DND-41 (cell line): ENCODE data around the gene DMRTC1B.
"Not testable (repeated sequence)": the region's sequence is repeated elsewhere in the genome, so short reads cannot be mapped to it uniquely, and the experiment has no call there.

ENCODE experiments used
- ATAC-seq: fragments of 200-7000 bp; cut with Tn5 transposase; 3 replicates; pipeline ENCODE4 v1.9.1; 2021; ENCODE audit warnings: low read depth; ENCODE audit not compliant: insufficient read depth
- DNase-seq: peaks from one replicate; pipeline ENCODE4 v3.0.0-alpha.2; 2020
- H2AFZ ChIP-seq: 2 replicates; pipeline ENCODE4 v1.6.0; 2012; ENCODE audit warnings: low read depth, low read length
- H3K27ac ChIP-seq: 2 replicates; pipeline ENCODE4 v1.5.1; 2012; ENCODE audit warnings: low read length, inconsistent platforms
- H3K27me3 ChIP-seq: fragments of 200-600 bp; sonication (generic); 2 replicates; pipeline ENCODE4 v1.6.0; 2012; ENCODE audit warnings: low read length, mild to moderate bottlenecking, inconsistent platforms; ENCODE audit not compliant: insufficient read depth, poor library complexity
- H3K36me3 ChIP-seq: 2 replicates; pipeline ENCODE4 v1.5.1; 2012; ENCODE audit warnings: low read length, inconsistent platforms; ENCODE audit not compliant: insufficient read depth
- H3K4me1 ChIP-seq: 2 replicates; pipeline ENCODE4 v1.5.1; 2012; ENCODE audit warnings: mild to moderate bottlenecking, low read length; ENCODE audit not compliant: insufficient read depth
- H3K4me2 ChIP-seq: 2 replicates; pipeline ENCODE4 v1.6.0; 2012; ENCODE audit warnings: mild to moderate bottlenecking, moderate library complexity, low read length, inconsistent platforms; ENCODE audit not compliant: insufficient read depth
- H3K4me3 ChIP-seq, 2 experiments: fragments of 200-600 bp in 1 of 2; shearing (Covaris generic) in 1 of 2; 2 replicates each; pipeline ENCODE4 v1.5.1; 2012 to 2016; ENCODE audit warnings: inconsistent platforms in 2 of 2, low read length in 2 of 2, mild to moderate bottlenecking in 2 of 2, low read depth in 1 of 2, moderate library complexity in 1 of 2
- H3K79me2 ChIP-seq: 2 replicates; pipeline ENCODE4 v1.6.0; 2012; ENCODE audit warnings: low read length, inconsistent platforms; ENCODE audit not compliant: insufficient read depth
- H3K9ac ChIP-seq: 2 replicates; pipeline ENCODE4 v1.6.0; 2012; ENCODE audit warnings: low read depth, mild to moderate bottlenecking, inconsistent platforms, low read length, moderate library complexity
- H3K9me3 ChIP-seq: 2 replicates; pipeline ENCODE4 v1.5.1; 2012; ENCODE audit warnings: low read length, moderate library complexity, mild to moderate bottlenecking, inconsistent platforms; ENCODE audit not compliant: insufficient read depth, severe bottlenecking
- H4K20me1 ChIP-seq: 2 replicates; pipeline ENCODE4 v1.6.0; 2012; ENCODE audit warnings: low read length; ENCODE audit not compliant: insufficient read depth

The DMRTC1B gene

DNA sequence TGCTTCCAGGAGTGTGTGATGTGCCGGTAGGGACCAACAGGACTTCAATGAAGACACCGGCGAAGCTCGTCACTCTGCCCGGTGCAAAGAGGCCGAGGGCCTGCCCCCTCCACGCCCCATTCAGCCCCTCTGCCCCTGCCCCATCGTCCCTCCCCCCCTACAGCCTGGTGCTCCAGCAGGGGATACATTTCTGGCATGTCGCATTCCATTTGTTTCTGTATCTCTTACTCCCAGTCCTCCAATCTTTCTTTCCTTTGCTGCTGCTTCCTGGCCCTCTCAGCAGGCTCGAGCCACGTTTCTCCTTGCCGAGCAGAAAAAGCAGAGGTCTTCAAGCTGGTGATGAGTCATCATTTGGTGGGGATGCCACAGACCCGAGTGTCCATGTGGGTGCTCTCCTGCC is 31.4 kb downstream of the DMRTC1B start, which contains the start of gene FAM236D:
FAM236D (minus strand) TSS at position 101 of the 400 bp plus-strand sequence; CDS start at position 1, 100 bp downstream.
- not testable (repeated sequence) for H3K4me3 ChIP-seq, H3K79me2 ChIP-seq, H3K27ac ChIP-seq, H3K9ac ChIP-seq, H4K20me1 ChIP-seq, H2AFZ ChIP-seq, DNase-seq, ATAC-seq, H3K4me2 ChIP-seq, H3K4me1 ChIP-seq, H3K9me3 ChIP-seq, H3K27me3 ChIP-seq, H3K36me3 ChIP-seq

DNA sequence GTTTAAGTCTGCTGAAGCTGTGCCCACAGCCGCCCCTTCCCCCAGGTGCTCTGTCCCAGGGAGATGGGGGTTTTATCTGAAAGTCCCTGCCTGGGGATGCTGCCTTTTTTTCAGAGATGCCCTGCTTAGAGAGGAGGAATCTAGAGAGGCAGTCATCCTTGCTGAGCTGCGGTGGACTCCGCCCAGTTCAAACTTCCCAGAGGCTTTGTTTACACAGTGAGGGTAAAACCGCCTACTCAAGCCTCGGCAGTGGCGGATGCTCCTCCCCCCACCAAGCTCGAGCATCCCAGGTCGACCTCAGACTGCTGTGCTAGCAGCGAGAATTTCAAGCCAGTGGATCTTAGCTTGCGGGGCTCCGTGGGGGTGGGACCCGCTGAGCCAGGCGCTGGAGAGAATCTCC is 54.0 kb downstream of the DMRTC1B start:
- DNase-seq, H3K9ac ChIP-seq, H3K27ac ChIP-seq, H3K4me2 ChIP-seq, H2AFZ ChIP-seq, ATAC-seq, H4K20me1 ChIP-seq, H3K79me2 ChIP-seq, H3K9me3 ChIP-seq, H3K36me3 ChIP-seq, H3K4me1 ChIP-seq, H3K27me3 ChIP-seq, H3K4me3 ChIP-seq: not testable (repeated sequence)

DNA sequence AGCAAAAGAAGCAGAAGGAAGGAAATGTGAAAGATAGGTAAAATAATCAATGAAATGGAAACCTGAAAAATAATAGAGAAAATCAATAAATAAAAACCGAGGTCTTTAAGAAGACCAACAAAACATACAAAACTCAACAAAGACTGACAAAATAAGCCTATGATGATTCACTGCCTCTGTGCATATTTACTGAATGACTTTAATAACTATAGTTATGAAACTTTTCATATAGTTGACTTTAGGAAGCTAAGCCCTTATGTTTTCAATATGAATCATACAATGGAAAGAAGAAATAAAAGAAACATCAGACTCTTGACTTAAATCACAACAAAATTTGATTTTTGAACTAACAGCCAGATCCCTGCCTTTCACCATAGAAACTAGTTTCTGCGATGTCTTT is 60.8 kb downstream of the DMRTC1B start:
- H3K79me2 ChIP-seq, H3K36me3 ChIP-seq, H3K27me3 ChIP-seq, H4K20me1 ChIP-seq, H3K9me3 ChIP-seq, DNase-seq, H3K4me2 ChIP-seq, H3K4me3 ChIP-seq, H3K4me1 ChIP-seq, H3K9ac ChIP-seq, H2AFZ ChIP-seq, H3K27ac ChIP-seq, ATAC-seq: not testable (repeated sequence)

DNA sequence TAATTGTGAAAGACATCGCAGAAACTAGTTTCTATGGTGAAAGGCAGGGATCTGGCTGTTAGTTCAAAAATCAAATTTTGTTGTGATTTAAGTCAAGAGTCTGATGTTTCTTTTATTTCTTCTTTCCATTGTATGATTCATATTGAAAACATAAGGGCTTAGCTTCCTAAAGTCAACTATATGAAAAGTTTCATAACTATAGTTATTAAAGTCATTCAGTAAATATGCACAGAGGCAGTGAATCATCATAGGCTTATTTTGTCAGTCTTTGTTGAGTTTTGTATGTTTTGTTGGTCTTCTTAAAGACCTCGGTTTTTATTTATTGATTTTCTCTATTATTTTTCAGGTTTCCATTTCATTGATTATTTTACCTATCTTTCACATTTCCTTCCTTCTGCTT is 106.2 kb downstream of the DMRTC1B start:
- H3K4me3 ChIP-seq, H3K9ac ChIP-seq, H3K4me1 ChIP-seq, H2AFZ ChIP-seq, H3K27me3 ChIP-seq, H4K20me1 ChIP-seq, H3K27ac ChIP-seq, H3K9me3 ChIP-seq, H3K79me2 ChIP-seq, H3K4me2 ChIP-seq, ATAC-seq, H3K36me3 ChIP-seq, DNase-seq: not testable (repeated sequence)

DNA sequence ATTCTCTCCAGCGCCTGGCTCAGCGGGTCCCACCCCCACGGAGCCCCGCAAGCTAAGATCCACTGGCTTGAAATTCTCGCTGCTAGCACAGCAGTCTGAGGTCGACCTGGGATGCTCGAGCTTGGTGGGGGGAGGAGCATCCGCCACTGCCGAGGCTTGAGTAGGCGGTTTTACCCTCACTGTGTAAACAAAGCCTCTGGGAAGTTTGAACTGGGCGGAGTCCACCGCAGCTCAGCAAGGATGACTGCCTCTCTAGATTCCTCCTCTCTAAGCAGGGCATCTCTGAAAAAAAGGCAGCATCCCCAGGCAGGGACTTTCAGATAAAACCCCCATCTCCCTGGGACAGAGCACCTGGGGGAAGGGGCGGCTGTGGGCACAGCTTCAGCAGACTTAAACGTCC is 113.0 kb downstream of the DMRTC1B start:
- not testable (repeated sequence) for H3K36me3 ChIP-seq, H4K20me1 ChIP-seq, H2AFZ ChIP-seq, H3K27me3 ChIP-seq, H3K79me2 ChIP-seq, H3K27ac ChIP-seq, DNase-seq, H3K4me2 ChIP-seq, ATAC-seq, H3K9ac ChIP-seq, H3K9me3 ChIP-seq, H3K4me3 ChIP-seq, H3K4me1 ChIP-seq
